Stimulated activated CD4-positive, alpha-beta T cell treated with anti-CD3 and anti-CD28 coated beads, Interleukin-4, amount 100 ng/mL, for 24 hours (primary cell): ENCODE data around the gene SOWAHC.

Experiments used
- DNase-seq: peaks from one replicate; pipeline ENCODE4 v3.0.0-alpha.2; 2020

The SOWAHC gene

GRCh38 chr2:109648041-109648527, 33.9 kb downstream of the SOWAHC start:
- DNase-seq: no peak

- no peak for DNase-seq
Observed at GRCh38 chr2:109649736-109650695, 35.9 kb downstream of the SOWAHC start.

- DNase-seq: no peak
Observed at GRCh38 chr2:109654326-109655050, 40.3 kb downstream of the SOWAHC start.

- DNase-seq: no peak
Observed at GRCh38 chr2:109655287-109655686, 41.1 kb downstream of the SOWAHC start.

- no peak for DNase-seq
Observed at GRCh38 chr2:109659396-109660045, 45.4 kb downstream of the SOWAHC start.

- no peak for DNase-seq
Observed at GRCh38 chr2:109660046-109660860, 46.1 kb downstream of the SOWAHC start.

GRCh38 chr2:109662889-109663288, 48.7 kb downstream of the SOWAHC start:
- no peak for DNase-seq

- no peak for DNase-seq
Observed at GRCh38 chr2:109663721-109664120, 49.6 kb downstream of the SOWAHC start.

DNA sequence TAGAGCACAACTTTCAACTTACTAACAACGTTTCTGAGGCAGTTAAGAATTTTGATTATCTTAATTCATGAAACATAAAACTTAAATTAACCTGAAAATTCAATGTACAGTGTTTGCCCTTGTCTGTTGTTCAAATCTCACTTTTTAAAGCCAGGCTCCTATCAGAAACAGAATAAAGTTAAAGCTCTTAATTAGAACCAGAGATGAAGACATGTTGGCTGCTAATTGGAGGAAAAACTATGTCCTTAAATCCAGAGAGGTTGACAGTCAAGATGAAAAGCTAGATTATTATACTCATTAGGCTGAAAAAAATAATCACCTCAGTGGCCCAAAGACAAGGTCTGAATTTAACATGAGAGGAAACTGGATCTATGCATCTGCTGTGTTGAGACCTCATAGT, 52.3 kb downstream of the SOWAHC start:
- no peak for DNase-seq
